SK-N-SH (cell line): Measurements from ENCODE around the gene YY1.

Source experiments
- FOXM1 ChIP-seq: IDR thresholded peaks from 2 replicates; pipeline ENCODE4 v1.4.0; 2012; ENCODE audit warnings: low read depth, mild to moderate bottlenecking
- GATA2 ChIP-seq: sonication (generic); formaldehyde crosslinking; IDR thresholded peaks from 2 replicates; pipeline ENCODE4 v1.5.0; 2020; ENCODE audit warnings: mild to moderate bottlenecking, missing genetic modification reagents
- TAF1 ChIP-seq: IDR thresholded peaks from 2 replicates; pipeline ENCODE4 v1.6.1; 2012; ENCODE audit warnings: low read depth, mild to moderate bottlenecking, low read length, moderate library complexity, borderline replicate concordance
- TF ChIP-seq, protein P1 (sequence below): fragments of 200-600 bp; sonication (generic); IDR thresholded peaks from 2 replicates; pipeline ENCODE4 v1.6.1; 2017; ENCODE audit warnings: antibody characterized with exemption, mild to moderate bottlenecking, moderate library complexity

DNA sequence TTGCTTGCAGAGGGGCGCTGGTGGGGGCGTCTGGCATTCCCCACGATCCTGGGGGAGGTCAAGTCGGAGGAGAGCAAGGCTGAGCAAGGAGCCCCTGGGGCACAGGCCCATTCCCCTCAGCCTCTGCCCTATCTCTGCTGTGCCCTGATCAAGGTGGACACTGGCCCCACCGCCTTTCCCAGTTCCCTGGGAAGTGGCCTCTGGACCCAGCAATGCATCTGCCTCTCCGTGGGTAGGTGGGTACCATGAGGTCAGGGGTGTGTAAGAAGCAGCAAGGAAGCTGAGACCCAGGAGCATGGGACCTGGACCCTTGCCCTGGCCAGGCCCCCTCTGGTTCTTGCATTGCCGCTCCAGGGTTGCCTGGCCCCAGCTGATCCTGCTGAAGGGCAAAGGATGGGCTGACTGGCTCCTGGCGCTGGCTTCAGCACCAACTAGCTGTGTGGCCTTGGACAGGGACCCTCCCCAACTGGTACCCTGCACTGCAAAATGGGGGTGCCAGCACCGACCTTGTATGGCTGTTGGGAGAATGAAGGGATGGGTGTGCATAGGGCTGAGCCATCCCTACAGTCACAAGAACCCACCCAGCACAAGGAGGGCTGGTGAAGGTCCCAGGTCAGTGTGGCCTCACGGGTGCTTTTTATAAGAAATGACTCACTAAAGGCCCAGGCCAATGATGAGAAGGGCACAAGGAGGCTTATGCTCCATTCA lies 47.7 kb downstream of the YY1 start:
- TF ChIP-seq GATA2 (CRISPR knock-in tag): no peak
- TF ChIP-seq, protein P1, sequence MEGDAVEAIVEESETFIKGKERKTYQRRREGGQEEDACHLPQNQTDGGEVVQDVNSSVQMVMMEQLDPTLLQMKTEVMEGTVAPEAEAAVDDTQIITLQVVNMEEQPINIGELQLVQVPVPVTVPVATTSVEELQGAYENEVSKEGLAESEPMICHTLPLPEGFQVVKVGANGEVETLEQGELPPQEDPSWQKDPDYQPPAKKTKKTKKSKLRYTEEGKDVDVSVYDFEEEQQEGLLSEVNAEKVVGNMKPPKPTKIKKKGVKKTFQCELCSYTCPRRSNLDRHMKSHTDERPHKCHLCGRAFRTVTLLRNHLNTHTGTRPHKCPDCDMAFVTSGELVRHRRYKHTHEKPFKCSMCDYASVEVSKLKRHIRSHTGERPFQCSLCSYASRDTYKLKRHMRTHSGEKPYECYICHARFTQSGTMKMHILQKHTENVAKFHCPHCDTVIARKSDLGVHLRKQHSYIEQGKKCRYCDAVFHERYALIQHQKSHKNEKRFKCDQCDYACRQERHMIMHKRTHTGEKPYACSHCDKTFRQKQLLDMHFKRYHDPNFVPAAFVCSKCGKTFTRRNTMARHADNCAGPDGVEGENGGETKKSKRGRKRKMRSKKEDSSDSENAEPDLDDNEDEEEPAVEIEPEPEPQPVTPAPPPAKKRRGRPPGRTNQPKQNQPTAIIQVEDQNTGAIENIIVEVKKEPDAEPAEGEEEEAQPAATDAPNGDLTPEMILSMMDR: no peak
- TF ChIP-seq TAF1: no peak
- TF ChIP-seq FOXM1: no peak
